HCT116 (cell line): ENCODE measurements around the gene KREMEN2.

Experiments
- CEBPB ChIP-seq: IDR thresholded peaks from 2 replicates; pipeline ENCODE4 v1.6.1; 2012; ENCODE audit warnings: low read depth
- CTCF ChIP-seq, 3 experiments: fragments of 200-600 bp in 1 of 3; sonication (generic) in 1 of 3; IDR thresholded peaks in 2 of 3; conservative IDR thresholded peaks in 1 of 3; 2 replicates each; pipeline ENCODE4 v1.5.1; 2012 to 2017; ENCODE audit warnings: low read depth in 2 of 3, low read length in 2 of 3, antibody characterized with exemption in 1 of 3, borderline replicate concordance in 1 of 3, control low read depth in 1 of 3, mild to moderate bottlenecking in 1 of 3, mixed read lengths in 1 of 3, mixed run types in 1 of 3, moderate library complexity in 1 of 3; ENCODE audit not compliant: insufficient read depth in 1 of 3
- EGR1 ChIP-seq: IDR thresholded peaks from 2 replicates; pipeline ENCODE4 v1.6.1; 2012; ENCODE audit warnings: low read depth
- EZH2 ChIP-seq: fragments of 200-600 bp; sonication (generic); IDR thresholded peaks from 2 replicates; pipeline ENCODE4 v1.6.1; 2017; ENCODE audit warnings: antibody characterized with exemption, mixed run types
- FOSL1 ChIP-seq: IDR thresholded peaks from 2 replicates; pipeline ENCODE4 v1.6.1; 2012; ENCODE audit warnings: low read depth
- POLR2A ChIP-seq: IDR thresholded peaks from 2 replicates; pipeline ENCODE4 v1.7.0; 2011; ENCODE audit warnings: borderline replicate concordance; ENCODE audit not compliant: insufficient read depth, insufficient read length; ENCODE audit errors: extremely low read depth
- POLR2AphosphoS5 ChIP-seq: IDR thresholded peaks from 2 replicates; pipeline ENCODE4 v1.6.1; 2011; ENCODE audit warnings: mild to moderate bottlenecking, low read depth, low read length, moderate library complexity
- ZNF274 ChIP-seq: fragments of 200-500 bp; sonication (Bioruptor generic); IDR thresholded peaks from 2 replicates; pipeline ENCODE4 v1.6.1; 2014; ENCODE audit warnings: mild to moderate bottlenecking, low read depth, low read length, inconsistent platforms
- TF ChIP-seq, protein P1 (sequence below): IDR thresholded peaks from 2 replicates; pipeline ENCODE4 v1.6.1; 2012

- TF ChIP-seq CTCF (IDR thresholded peaks at IDR 0.05 in 2 of 3, conservative IDR thresholded peaks at IDR 0.05 in 1 of 3; ENCODE audit: borderline replicate concordance in 1 of 3, insufficient read depth in 1 of 3, low read depth in 2 of 3, low read length in 2 of 3) = no peak
- no peak for TF ChIP-seq FOSL1
- no peak for TF ChIP-seq POLR2AphosphoS5
- TF ChIP-seq POLR2A = no peak
- no peak for TF ChIP-seq EGR1
- no peak for TF ChIP-seq EZH2
- no peak for TF ChIP-seq ZNF274
- TF ChIP-seq CEBPB = no peak
- TF ChIP-seq, protein P1, sequence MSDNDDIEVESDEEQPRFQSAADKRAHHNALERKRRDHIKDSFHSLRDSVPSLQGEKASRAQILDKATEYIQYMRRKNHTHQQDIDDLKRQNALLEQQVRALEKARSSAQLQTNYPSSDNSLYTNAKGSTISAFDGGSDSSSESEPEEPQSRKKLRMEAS = no peak
Measured at GRCh38 chr16:2981899-2982250, 17.8 kb downstream of the KREMEN2 start.
